IPS DF 6.9 (cell line): Measurements from ENCODE around the gene HNRNPUL1.
A peak's percentile ranks its signal among the peaks of the same experiment; 100 is the strongest.

Source experiments
- DNase-seq: peaks from one replicate; pipeline ENCODE4 v3.0.0-alpha.2; 2013; ENCODE audit warnings: low read depth, low spot score
- H3K27ac ChIP-seq: one replicate; pipeline ENCODE4 v1.5.1; 2013; ENCODE audit warnings: low read length, control low read depth
- H3K27me3 ChIP-seq: 2 replicates; pipeline ENCODE4 v1.6.1; 2013; ENCODE audit warnings: mild to moderate bottlenecking, low read length; ENCODE audit not compliant: control insufficient read depth, insufficient read depth
- H3K36me3 ChIP-seq: 2 replicates; pipeline ENCODE4 v1.6.1; 2013; ENCODE audit warnings: low read length; ENCODE audit not compliant: control insufficient read depth, insufficient read depth
- H3K4me1 ChIP-seq: 2 replicates; pipeline ENCODE4 v1.6.1; 2013; ENCODE audit warnings: low read length; ENCODE audit not compliant: control insufficient read depth, insufficient read depth
- H3K4me3 ChIP-seq: 2 replicates; pipeline ENCODE4 v1.5.1; 2013; ENCODE audit warnings: mild to moderate bottlenecking, low read length
- H3K9me3 ChIP-seq: 2 replicates; pipeline ENCODE4 v1.6.1; 2013; ENCODE audit warnings: low read length, inconsistent platforms; ENCODE audit not compliant: control insufficient read depth, insufficient read depth
- WGBS: extraction: QIAGEN DNeasy Blood & Tissue Kit; methylation state at CpG from one replicate; pipeline ENCODE4 v1.1.7; 2013; ENCODE audit warnings: mixed read lengths, missing lambda C conversion rate; ENCODE audit not compliant: insufficient read length, insufficient coverage; 5-methylcytosine and 5-hydroxymethylcytosine counted together

The HNRNPUL1 gene

DNA sequence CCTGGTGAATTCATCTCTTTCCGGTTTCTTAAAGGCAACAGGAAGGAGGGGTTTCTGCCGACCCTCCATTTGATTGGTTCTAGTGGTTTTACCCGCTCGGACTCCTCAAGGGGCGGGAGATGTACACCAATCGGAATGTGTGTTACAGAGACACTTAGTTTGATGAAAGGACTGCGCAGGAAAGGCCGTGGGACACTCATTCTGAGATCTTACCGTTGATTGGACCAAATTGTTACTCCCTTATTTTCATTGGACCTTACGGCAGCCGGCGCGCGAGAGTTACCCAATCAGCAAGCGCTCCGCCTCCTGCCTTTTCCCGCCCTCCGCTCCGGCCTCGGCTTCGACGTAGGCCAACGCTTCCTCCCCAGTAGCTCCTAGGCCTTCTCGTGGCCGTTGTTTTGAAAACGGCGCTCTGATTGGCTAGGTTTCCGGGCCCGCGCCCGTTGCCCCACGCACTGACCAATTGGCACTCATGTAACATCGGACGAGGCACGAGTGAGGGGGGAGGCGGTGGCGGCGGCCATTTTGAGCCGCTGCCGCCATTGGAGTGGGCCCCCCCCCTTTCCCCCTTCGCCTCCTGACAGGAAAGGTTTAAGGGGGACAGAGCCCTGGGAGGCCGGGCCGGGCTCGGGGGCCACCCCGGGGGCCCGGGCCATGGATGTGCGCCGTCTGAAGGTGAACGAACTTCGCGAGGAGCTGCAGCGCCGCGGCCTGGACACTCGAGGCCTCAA, at the start of gene HNRNPUL1:
Gene HNRNPUL1 (plus strand): TSS at position 523 of the 731 bp plus-strand sequence. CDS start 132 bp downstream, at position 655.
- DNase-seq, result peak; percentile 100
- peaks cover 9% of the 10 kb centered on the region; the same call in 1 of the 2 replicates for H3K36me3 ChIP-seq
- H3K4me1 ChIP-seq, result no peaks in the 10 kb centered on the region
- H3K27me3 ChIP-seq, result no peaks in the 10 kb centered on the region
- no peak within 1 kb of the TSS for H3K27ac ChIP-seq
- no CpG with 5 or more reads among the region's 55 CpGs for WGBS
- H3K9me3 ChIP-seq, result no peaks in the 10 kb centered on the region
- peak within 1 kb of the TSS; percentile 88 for H3K4me3 ChIP-seq

DNA sequence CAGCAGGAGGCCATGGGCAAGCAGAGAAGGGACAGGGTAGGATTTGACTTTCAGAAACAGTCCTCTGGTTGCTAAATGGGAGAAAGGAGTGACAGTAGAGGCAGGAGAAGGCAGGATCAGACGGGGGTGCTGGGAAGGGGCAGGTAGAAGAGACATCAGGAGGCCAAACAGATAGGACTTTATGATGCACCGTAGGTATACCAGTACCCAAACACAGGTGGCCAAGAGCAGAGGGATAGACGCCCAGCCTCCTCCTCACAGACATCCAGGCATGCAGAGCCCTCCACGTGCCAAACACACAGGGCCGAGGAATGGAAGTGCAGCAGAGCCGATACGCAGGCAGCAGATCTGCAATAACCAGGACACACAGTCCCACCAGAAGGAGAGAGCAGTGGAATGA, 46.4 kb upstream of the HNRNPUL1 start:
- Histone ChIP-seq H3K4me1 (peaks cover 6% of the 10 kb centered on the region), H3K4me3 (no peak overlapping the region), H3K27ac (no peak overlapping the region), H3K27me3 (no peaks in the 10 kb centered on the region; the same call in 1 of the 2 replicates), H3K9me3 (no peaks in the 10 kb centered on the region), H3K36me3 (no peaks in the 10 kb centered on the region; the same call in 1 of the 2 replicates)
- no peak for DNase-seq
- no CpG with 5 or more reads among the region's 7 CpGs for WGBS

DNA sequence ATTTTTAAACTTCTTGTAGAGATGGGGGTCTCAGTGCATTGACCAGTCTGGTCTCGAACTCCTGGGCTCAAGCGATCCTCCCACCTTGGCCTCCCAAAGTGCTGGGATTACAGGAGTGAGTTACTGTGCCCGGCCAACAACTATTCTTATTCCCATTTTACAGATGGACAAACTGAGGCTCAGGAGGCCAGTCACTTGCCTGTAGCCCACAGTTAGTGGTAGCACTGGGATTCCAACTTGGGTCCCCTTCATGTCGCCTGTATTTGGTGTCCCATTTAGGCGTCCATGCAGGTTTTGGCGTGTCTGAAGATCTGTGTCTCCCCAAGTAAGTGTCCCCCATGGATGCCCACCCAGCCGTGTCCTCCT, 45.9 kb upstream of the HNRNPUL1 start:
- H3K4me3 ChIP-seq, result no peak overlapping the region; the same call in 1 of the 2 replicates
- no peaks in the 10 kb centered on the region for H3K9me3 ChIP-seq
- no peak overlapping the region for H3K27ac ChIP-seq
- H3K4me1 ChIP-seq, result peaks cover 6% of the 10 kb centered on the region
- no peak for DNase-seq
- H3K27me3 ChIP-seq, result no peaks in the 10 kb centered on the region; the same call in 1 of the 2 replicates
- WGBS, result no CpG with 5 or more reads among the region's 7 CpGs
- no peaks in the 10 kb centered on the region; the same call in 1 of the 2 replicates for H3K36me3 ChIP-seq

DNA sequence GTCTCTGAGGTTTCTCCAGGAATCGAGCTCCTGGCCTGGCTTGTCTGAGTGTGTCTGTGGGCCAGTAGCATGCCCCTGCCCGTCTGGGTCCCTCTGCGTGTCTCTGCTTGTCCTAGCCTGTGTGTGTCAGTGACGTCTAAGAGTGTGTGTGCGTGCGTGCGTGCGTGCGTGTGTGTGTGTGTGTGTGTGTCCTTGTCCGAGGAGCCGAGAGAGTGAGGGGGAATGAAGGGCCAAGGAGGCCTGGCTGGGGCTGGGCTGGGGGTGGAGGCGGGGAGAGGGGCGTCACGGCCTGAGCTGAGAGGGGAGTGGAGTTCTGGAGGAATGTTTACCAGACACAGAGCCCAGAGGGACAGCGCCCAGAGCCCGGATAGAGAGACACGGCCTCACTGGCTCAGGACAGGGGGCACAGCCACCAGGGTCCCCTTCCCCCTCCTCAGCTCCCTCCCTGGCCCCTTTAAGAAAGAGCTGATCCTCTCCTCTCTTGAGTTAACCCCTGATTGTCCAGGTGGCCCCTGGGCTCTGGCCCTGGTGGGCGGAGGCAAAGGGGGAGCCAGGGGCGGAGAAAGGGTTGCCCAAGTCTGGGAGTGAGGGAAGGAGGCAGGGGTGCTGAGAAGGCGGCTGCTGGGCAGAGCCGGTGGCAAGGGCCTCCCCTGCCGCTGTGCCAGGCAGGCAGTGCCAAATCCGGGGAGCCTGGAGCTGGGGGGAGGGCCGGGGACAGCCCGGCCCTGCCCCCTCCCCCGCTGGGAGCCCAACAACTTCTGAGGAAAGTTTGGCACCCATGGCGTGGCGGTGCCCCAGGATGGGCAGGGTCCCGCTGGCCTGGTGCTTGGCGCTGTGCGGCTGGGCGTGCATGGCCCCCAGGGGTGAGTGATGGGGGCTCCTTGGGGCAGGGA, 45.3 kb upstream of the HNRNPUL1 start, which contains the start of gene AXL:
Gene AXL (plus strand): TSS at position 609 of the 893 bp plus-strand sequence. CDS start 170 bp downstream, at position 779.
- Histone ChIP-seq H3K27me3 (no peaks in the 10 kb centered on the region), H3K9me3 (no peaks in the 10 kb centered on the region), H3K36me3 (no peaks in the 10 kb centered on the region; the same call in 1 of the 2 replicates), H3K4me1 (peaks cover 6% of the 10 kb centered on the region), H3K4me3 (peak within 1 kb of the TSS; percentile 62), H3K27ac (no peak within 1 kb of the TSS)
- WGBS, result no CpG with 5 or more reads among the region's 32 CpGs
- DNase-seq, result peak; percentile 84

DNA sequence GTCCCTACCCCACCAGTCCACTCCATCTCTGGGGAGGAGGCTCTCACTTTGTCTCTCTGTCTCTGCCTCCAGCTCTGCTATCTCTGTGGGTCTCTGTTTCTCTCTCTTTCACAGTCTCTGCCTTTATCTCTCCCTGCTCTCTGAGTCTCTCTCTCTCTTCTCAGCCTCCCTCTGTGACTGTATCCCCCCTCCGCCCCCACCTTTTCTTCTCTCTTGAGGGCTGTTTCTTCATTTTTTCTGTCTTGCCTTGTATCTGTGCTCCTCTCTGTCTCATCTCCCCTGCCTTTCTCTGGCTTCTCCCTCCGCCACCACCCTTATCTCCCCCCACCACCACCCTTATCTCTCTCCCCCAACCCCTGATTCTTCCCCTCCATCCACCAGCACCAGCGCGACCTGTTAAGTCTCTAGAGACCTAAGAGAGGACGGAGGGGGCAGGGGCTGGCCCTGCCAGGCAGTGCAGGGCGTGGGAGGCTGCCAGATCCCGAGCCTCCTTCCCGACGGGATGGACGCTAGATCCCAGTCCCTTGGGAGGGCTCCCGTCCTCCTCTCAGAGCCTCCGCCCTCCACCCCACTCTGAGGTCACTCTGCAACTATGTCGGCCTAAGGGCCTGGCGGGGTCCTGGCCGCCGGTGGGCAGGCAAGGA, 44.1 kb upstream of the HNRNPUL1 start:
- Histone ChIP-seq H3K4me1 (peaks cover 7% of the 10 kb centered on the region), H3K4me3 (peak overlapping the region; percentile 62; the same call in 1 of the 2 replicates), H3K27ac (no peak overlapping the region), H3K36me3 (peaks cover 2% of the 10 kb centered on the region; the same call in 1 of the 2 replicates), H3K9me3 (no peaks in the 10 kb centered on the region), H3K27me3 (no peaks in the 10 kb centered on the region)
- WGBS, result no CpG with 5 or more reads among the region's 16 CpGs
- no peak for DNase-seq

DNA sequence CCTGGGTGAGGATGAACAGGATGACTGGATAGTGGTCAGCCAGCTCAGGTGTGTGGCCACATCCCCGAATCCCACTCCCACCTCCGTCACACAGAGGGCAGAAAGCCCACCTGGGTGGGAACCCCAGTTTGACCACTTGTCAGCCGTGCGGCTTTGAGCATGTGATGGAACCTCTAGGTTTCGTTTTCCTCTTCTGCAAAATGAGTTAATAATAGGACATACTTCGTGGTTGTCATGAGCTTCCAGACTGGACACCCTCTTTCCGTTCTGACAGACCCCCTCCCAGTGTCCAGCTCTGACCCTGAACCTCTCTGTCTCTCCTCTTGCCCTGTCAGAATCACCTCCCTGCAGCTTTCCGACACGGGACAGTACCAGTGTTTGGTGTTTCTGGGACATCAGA, 43.4 kb upstream of the HNRNPUL1 start:
- peaks cover 12% of the 10 kb centered on the region for H3K4me1 ChIP-seq
- no peak overlapping the region for H3K4me3 ChIP-seq
- H3K27me3 ChIP-seq, result no peaks in the 10 kb centered on the region
- WGBS, result no CpG with 5 or more reads among the region's 9 CpGs
- peaks cover 2% of the 10 kb centered on the region; the same call in 1 of the 2 replicates for H3K36me3 ChIP-seq
- no peaks in the 10 kb centered on the region for H3K9me3 ChIP-seq
- no peak overlapping the region for H3K27ac ChIP-seq
- DNase-seq, result no peak

DNA sequence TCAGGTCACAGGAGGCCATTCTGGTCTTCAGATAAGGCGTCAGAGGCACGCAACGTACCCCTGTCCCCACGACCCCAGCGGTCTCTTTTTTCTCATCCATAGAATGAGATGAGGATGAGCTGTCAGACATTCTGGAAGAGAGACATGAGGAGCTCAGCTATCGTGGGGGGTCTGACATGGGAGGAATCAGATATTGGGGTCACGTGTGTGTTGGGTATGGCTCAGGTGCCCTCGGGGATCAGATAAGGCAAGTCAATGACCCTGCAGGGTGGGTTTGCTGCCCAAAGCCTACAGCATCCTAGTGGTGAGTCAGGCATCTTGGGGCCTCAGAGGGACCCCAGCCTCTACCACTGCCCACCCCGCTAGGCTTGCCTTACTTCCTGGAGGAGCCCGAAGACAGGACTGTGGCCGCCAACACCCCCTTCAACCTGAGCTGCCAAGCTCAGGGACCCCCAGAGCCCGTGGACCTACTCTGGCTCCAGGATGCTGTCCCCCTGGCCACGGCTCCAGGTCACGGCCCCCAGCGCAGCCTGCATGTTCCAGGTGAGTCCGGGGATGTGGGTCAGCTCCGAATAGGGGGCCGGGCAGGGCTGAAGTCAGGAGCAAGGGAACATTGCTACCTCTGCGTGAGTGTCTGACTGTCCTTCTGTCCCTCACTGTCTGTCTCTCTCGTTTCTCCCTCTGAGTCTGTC, 42.5 kb upstream of the HNRNPUL1 start:
- H3K9me3 ChIP-seq, result no peaks in the 10 kb centered on the region
- peaks cover 2% of the 10 kb centered on the region; the same call in 1 of the 2 replicates for H3K36me3 ChIP-seq
- H3K4me3 ChIP-seq, result no peak overlapping the region
- no CpG with 5 or more reads among the region's 20 CpGs for WGBS
- DNase-seq, result no peak
- H3K4me1 ChIP-seq, result peaks cover 11% of the 10 kb centered on the region
- H3K27me3 ChIP-seq, result no peaks in the 10 kb centered on the region
- H3K27ac ChIP-seq, result no peak overlapping the region

DNA sequence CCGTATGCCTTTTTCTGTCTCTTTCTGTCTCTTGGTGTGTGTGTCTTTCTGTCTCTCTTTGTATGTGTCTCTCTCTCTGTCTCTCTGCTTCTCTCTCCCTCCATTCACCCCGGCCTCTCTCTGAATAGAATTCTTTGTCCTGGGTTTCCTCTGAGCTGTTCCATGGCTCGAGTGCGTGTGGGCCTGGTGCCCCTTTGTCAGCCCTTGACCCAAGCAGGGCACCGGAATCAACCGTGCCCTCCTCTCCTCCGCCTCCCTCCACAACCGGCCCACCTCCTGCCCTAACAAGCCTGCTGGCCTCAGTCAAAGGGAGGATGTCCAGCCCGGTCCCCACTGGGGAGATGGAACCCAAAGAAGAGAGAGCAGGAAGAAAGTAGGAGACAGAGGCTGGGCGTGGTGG, 41.9 kb upstream of the HNRNPUL1 start:
- WGBS, result no CpG with 5 or more reads among the region's 10 CpGs
- no peak overlapping the region for H3K27ac ChIP-seq
- peaks cover 11% of the 10 kb centered on the region; the same call in 1 of the 2 replicates for H3K4me1 ChIP-seq
- DNase-seq, result no peak
- no peaks in the 10 kb centered on the region for H3K27me3 ChIP-seq
- no peak overlapping the region for H3K4me3 ChIP-seq
- no peaks in the 10 kb centered on the region for H3K9me3 ChIP-seq
- peaks cover 2% of the 10 kb centered on the region; the same call in 1 of the 2 replicates for H3K36me3 ChIP-seq

DNA sequence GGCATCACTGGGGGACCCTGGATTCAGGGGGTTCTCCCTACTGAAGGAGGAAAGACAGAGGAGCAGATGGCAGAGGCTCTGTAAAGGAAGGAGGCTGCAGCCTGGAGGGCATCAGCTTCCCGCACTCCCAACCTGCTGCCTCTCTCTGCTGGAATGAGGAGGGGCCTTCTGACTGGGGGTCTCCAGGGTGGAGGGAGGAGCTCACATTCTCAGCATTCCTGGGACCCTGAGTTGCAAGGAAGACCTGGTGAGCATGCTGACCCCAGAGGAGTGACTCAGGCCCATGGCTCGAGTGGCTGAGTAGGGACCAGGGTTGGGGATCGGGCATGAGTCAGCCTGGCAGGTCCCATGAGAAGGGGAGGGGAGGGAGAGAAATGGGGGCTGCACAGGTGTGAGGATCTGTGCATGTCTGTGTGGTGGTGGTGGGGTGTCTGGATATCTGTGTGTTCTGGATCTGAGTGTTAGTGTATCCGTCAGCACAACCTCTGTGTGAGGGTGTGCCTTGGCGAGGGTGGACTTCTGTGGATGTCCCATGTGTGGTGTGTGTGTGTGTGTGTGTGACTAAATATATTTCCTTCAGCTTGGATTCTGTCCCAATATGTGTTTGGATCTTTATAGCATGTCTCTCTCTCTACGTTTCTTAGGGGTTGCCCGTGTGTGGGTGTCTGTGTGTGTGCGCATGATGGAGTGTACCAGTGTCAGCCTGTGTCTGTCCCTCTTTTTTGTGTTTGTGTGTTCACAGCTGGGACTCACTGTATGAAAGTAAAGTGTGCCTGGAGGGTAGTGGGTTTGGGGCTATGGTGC, 40.5 kb upstream of the HNRNPUL1 start:
- Histone ChIP-seq H3K9me3 (no peaks in the 10 kb centered on the region), H3K27ac (no peak overlapping the region), H3K4me1 (peaks cover 11% of the 10 kb centered on the region; the same call in 1 of the 2 replicates), H3K27me3 (no peaks in the 10 kb centered on the region), H3K4me3 (no peak overlapping the region), H3K36me3 (peaks cover 2% of the 10 kb centered on the region; the same call in 1 of the 2 replicates)
- no CpG with 5 or more reads among the region's 8 CpGs for WGBS
- no peak for DNase-seq
